ENCODE data around the gene PAK6. TPM values are rescaled to one million over a fixed set of nuclear protein-coding genes. Genes with fewer than 3 reads are reported as not detected.

PAK6 gene
- total RNA-seq, 4 donors from 2014 or later: 0.33 to 0.52 (median 0.45) TPM; not detected in 1

DNA sequence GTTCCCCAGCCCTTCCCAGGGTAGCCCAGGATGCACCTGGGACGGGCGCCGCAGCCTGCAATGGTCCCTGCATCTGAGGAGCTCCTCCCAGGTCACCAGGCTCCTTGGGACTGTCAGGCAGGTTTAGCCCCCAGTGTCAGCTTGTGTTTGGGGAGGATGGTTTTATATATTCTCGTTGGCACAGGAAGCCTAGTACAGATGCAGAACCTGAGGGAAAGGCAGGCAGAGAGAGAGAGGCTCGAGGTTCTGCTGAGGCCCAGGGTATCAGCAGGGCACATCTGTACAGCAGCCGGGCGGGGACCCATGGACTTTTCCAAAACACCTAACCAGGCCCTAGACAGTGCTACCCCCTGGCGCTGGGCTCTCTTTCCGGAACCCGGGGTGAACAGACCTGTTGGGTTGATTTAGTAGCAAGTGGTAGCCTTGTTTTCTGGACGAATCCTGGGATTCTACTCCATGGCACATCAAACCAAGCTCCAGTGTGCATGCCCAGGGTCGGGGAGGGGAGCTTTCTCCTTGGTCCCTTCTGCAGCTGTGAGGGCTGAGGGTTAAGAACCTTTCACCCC lies 8.6 kb downstream of the PAK6 start:
- Histone ChIP-seq H3K9me3 (no peaks in the 10 kb centered on the region), H3K4me1 (peaks cover 5 to 7% (median 5%) of the 10 kb centered on the region in 4 donors), H3K36me3 (no peaks in the 10 kb centered on the region), H3K27ac (replicated peaks in 1 of 4) (no peak overlapping the region), H3K27me3 (peaks cover 0 to 4% (median under 1%) of the 10 kb centered on the region in 4 donors), H3K4me3 (no peak overlapping the region)
- TF ChIP-seq POLR2AphosphoS5 (IDR thresholded peaks at IDR 0.05) (no peak), POLR2A (IDR thresholded peaks at IDR 0.05; ENCODE audit: low read depth) (no peak), EP300 (IDR thresholded peaks at IDR 0.05) (no peak)
- TF ChIP-seq, protein P1, sequence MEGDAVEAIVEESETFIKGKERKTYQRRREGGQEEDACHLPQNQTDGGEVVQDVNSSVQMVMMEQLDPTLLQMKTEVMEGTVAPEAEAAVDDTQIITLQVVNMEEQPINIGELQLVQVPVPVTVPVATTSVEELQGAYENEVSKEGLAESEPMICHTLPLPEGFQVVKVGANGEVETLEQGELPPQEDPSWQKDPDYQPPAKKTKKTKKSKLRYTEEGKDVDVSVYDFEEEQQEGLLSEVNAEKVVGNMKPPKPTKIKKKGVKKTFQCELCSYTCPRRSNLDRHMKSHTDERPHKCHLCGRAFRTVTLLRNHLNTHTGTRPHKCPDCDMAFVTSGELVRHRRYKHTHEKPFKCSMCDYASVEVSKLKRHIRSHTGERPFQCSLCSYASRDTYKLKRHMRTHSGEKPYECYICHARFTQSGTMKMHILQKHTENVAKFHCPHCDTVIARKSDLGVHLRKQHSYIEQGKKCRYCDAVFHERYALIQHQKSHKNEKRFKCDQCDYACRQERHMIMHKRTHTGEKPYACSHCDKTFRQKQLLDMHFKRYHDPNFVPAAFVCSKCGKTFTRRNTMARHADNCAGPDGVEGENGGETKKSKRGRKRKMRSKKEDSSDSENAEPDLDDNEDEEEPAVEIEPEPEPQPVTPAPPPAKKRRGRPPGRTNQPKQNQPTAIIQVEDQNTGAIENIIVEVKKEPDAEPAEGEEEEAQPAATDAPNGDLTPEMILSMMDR (IDR thresholded peaks at IDR 0.05): no peak
- intact Hi-C loops (cut with DNase I): no loop called here
- DNase-seq (ENCODE audit: extremely low spot score): no peak
- 90% methylated on average over 12 of the region's 12 CpGs for WGBS

DNA sequence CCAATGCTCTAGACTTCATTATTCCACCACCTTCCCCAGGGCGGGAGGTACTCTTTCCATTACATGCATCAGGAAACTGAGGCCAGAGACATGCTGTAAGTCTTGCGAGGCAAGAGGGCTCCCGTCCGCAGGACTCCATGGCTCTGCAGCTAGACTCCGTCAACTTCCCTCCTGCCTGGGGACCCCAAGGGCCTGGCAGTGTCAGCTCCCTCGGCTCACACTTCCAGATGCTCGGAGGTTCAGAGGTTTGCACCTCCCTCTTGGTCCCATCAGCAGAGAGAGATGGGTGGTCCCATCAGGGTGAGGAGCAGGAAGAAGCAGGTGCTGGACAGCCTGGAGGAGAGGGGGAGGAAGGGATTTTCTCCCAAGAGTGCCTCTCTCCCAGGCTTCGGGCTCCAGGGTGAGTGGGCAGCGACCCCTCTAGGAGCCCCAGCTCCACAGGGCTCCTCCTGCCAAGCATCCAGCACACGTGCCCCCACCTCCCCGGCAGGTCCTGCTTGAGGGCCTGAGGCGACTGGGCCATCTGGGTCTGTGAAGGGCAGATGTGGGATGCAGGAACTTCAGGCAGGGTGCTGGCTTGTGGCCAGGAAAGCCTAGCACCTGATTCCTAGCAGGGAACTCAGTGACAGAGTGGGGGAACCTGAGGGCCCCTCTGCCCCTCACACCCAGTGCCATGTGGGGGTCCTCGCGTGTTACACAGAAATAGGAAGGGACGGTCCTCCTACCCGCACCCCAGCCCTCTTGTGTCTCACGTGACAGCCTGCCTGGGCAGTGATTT lies 9.3 kb downstream of the PAK6 start:
- no peaks in the 10 kb centered on the region for H3K9me3 ChIP-seq
- TF ChIP-seq POLR2A (IDR thresholded peaks at IDR 0.05; ENCODE audit: low read depth): no peak
- TF ChIP-seq, protein P1 (IDR thresholded peaks at IDR 0.05): no peak
- no peak for TF ChIP-seq POLR2AphosphoS5 (IDR thresholded peaks at IDR 0.05)
- TF ChIP-seq EP300 (IDR thresholded peaks at IDR 0.05): no peak
- peaks cover 12 to 14% (median 12%) of the 10 kb centered on the region in 4 donors for H3K4me1 ChIP-seq
- DNase-seq (ENCODE audit: extremely low spot score): no peak
- H3K4me3 ChIP-seq: no peak overlapping the region
- H3K27me3 ChIP-seq: peaks cover 0 to 10% (median 4%) of the 10 kb centered on the region in 4 donors
- intact Hi-C loops (cut with DNase I): no loop called here
- H3K27ac ChIP-seq (replicated peaks in 1 of 4): no peak overlapping the region
- H3K36me3 ChIP-seq: no peaks in the 10 kb centered on the region
- WGBS: 87% methylated on average over 14 of the region's 17 CpGs

DNA sequence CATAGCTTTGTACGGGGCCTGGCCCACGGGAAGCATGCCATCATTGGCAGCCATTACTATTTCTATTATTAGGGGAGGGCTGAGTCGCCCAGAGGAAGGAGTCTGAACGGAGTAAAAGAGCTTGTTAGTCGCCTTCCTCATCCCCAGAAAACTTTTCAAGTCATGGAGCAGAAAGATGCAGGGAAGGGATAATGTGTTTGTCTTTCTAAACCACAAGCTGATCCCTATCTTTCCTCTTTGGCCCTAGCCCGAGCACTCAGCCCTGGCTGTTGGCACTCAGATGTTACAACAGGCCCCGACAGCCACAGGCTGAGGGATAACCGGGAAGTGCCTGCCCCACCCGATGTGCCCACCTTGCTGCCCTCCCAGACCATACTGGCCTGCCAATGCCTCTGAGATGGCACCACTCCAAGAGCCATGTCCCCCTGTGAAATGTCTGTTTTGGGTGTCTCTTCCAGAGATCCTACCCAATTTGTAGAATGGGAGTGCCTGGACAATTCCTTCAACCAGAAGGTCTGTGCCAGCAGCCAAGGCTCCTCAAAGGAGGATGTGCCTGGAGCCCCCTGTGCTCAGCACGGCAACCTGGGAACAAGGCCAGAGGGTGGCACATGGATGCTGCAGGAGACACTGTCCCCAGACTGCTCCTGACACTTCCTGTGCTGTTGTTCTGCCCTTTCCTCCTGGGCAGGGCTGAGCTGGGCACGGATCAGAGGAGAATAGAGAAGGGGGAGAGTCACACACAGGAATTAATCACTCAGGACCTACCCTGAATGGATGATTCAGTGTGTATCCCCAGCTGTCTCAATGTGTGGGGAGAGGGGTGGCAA lies 10.8 kb downstream of the PAK6 start:
- Histone ChIP-seq H3K36me3 (no peaks in the 10 kb centered on the region), H3K27ac (replicated peaks in 1 of 4) (no peak overlapping the region), H3K4me1 (peaks cover 17 to 20% (median 19%) of the 10 kb centered on the region in 4 donors), H3K4me3 (no peak overlapping the region), H3K27me3 (peaks cover 0 to 20% (median 4%) of the 10 kb centered on the region in 4 donors), H3K9me3 (no peaks in the 10 kb centered on the region)
- DNase-seq (ENCODE audit: extremely low spot score): no peak
- 75% methylated on average over 10 of the region's 11 CpGs for WGBS
- intact Hi-C loops (cut with DNase I): no loop called here
- TF ChIP-seq, protein P1 (IDR thresholded peaks at IDR 0.05): no peak
- TF ChIP-seq EP300 (IDR thresholded peaks at IDR 0.05) (no peak), POLR2AphosphoS5 (IDR thresholded peaks at IDR 0.05) (no peak), POLR2A (IDR thresholded peaks at IDR 0.05; ENCODE audit: low read depth) (no peak)

DNA sequence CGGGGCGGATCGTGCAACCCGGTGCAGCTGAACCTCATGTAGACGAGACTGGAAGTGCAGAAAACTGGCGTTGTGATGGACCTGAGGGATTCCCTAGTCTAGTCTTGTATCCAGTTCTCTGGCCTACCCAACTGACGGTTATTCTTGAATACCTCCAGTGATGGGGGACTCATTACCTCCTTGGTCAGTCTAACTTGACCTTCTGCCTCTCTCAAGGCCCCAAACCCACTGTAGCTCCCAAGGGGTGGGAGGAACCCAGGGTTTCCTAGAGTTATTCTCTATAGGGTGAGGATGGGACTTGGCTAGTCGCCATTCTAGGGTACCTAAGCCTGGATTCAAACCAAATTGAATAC lies 11.4 kb downstream of the PAK6 start:
- H3K9me3 ChIP-seq: no peaks in the 10 kb centered on the region
- no peak overlapping the region for H3K4me3 ChIP-seq
- no peaks in the 10 kb centered on the region for H3K36me3 ChIP-seq
- H3K4me1 ChIP-seq: peaks cover 17 to 20% (median 19%) of the 10 kb centered on the region in 4 donors
- H3K27ac ChIP-seq (replicated peaks in 1 of 4): no peak overlapping the region
- intact Hi-C loops (cut with DNase I): no loop called here
- WGBS: 94% methylated on average over 8 of the region's 8 CpGs
- H3K27me3 ChIP-seq: peaks cover 0 to 20% (median 4%) of the 10 kb centered on the region in 4 donors
- TF ChIP-seq POLR2AphosphoS5 (IDR thresholded peaks at IDR 0.05): no peak
- TF ChIP-seq EP300 (IDR thresholded peaks at IDR 0.05): no peak
- no peak for TF ChIP-seq POLR2A (IDR thresholded peaks at IDR 0.05; ENCODE audit: low read depth)
- TF ChIP-seq, protein P1 (IDR thresholded peaks at IDR 0.05): no peak
- DNase-seq (ENCODE audit: extremely low spot score): no peak
